Measurements from ENCODE around the gene TRAF1. TPM values are rescaled to one million over a fixed set of nuclear protein-coding genes. Genes with fewer than 3 reads are reported as not detected.

Gene TRAF1
- total and polyA plus RNA-seq, 4 donors = 0.38 to 2.6 (median 0.71) TPM

GRCh38 chr9:120863833-120864232, 62.8 kb downstream of the TRAF1 start:
- Histone ChIP-seq H3K4me1 (ENCODE audit: control insufficient read depth in 4 of 4, insufficient read depth in 4 of 4, low read length in 3 of 4) (peaks cover 0 to 5% (median 3%) of the 10 kb centered on the region in 4 donors), H3K9me3 (ENCODE audit: control insufficient read depth in 4 of 4, low read length in 3 of 4) (no peaks in the 10 kb centered on the region), H3K27ac (ENCODE audit: low read depth in 1 of 2, low read length in 2 of 2) (no peak overlapping the region), H3K4me3 (ENCODE audit: low read depth in 1 of 3, low read length in 3 of 3) (no peak overlapping the region), H3K36me3 (ENCODE audit: control insufficient read depth in 4 of 4, insufficient read depth in 3 of 4, low read depth in 1 of 4, low read length in 3 of 4) (peaks cover 0 to 11% (median 1%) of the 10 kb centered on the region in 4 donors), H3K9ac (ENCODE audit: low read depth in 1 of 2, low read length in 2 of 2) (no peak overlapping the region), H3K27me3 (ENCODE audit: control insufficient read depth in 4 of 4, insufficient read depth in 4 of 4, low read length in 3 of 4) (no peaks in the 10 kb centered on the region)
- DNase-seq (ENCODE audit: low spot score) = no peak
- WGBS = 99% methylated on average over 7 of the region's 7 CpGs
- TF ChIP-seq EGR1 (IDR thresholded peaks at IDR 0.05; ENCODE audit: low read depth in 2 of 2) (no peak), SP1 (IDR thresholded peaks at IDR 0.05) (no peak), JUND (IDR thresholded peaks at IDR 0.05) (no peak), CTCF (IDR thresholded peaks at IDR 0.05; ENCODE audit: low read depth, low read length, missing input control) (no peak), HNF4A (conservative IDR thresholded peaks at IDR 0.05) (no peak), GABPA (IDR thresholded peaks at IDR 0.05 in 1 of 2, conservative IDR thresholded peaks at IDR 0.05 in 1 of 2) (no peak), FOXA2 (IDR thresholded peaks at IDR 0.05) (no peak), NR2F2 (IDR thresholded peaks at IDR 0.05) (no peak), YY1 (IDR thresholded peaks at IDR 0.05) (no peak), HNF4G (IDR thresholded peaks at IDR 0.05) (no peak), RXRA (IDR thresholded peaks at IDR 0.05) (no peak)
- TF ChIP-seq, protein P1, sequence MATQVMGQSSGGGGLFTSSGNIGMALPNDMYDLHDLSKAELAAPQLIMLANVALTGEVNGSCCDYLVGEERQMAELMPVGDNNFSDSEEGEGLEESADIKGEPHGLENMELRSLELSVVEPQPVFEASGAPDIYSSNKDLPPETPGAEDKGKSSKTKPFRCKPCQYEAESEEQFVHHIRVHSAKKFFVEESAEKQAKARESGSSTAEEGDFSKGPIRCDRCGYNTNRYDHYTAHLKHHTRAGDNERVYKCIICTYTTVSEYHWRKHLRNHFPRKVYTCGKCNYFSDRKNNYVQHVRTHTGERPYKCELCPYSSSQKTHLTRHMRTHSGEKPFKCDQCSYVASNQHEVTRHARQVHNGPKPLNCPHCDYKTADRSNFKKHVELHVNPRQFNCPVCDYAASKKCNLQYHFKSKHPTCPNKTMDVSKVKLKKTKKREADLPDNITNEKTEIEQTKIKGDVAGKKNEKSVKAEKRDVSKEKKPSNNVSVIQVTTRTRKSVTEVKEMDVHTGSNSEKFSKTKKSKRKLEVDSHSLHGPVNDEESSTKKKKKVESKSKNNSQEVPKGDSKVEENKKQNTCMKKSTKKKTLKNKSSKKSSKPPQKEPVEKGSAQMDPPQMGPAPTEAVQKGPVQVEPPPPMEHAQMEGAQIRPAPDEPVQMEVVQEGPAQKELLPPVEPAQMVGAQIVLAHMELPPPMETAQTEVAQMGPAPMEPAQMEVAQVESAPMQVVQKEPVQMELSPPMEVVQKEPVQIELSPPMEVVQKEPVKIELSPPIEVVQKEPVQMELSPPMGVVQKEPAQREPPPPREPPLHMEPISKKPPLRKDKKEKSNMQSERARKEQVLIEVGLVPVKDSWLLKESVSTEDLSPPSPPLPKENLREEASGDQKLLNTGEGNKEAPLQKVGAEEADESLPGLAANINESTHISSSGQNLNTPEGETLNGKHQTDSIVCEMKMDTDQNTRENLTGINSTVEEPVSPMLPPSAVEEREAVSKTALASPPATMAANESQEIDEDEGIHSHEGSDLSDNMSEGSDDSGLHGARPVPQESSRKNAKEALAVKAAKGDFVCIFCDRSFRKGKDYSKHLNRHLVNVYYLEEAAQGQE (IDR thresholded peaks at IDR 0.05) = no peak

- Histone ChIP-seq H3K36me3 (ENCODE audit: control insufficient read depth in 4 of 4, insufficient read depth in 3 of 4, low read depth in 1 of 4, low read length in 3 of 4) (peaks cover 0 to 11% (median 2%) of the 10 kb centered on the region in 4 donors), H3K9me3 (ENCODE audit: control insufficient read depth in 4 of 4, low read length in 3 of 4) (no peaks in the 10 kb centered on the region)
- DNase-seq (ENCODE audit: low spot score) = no peak
Observed at GRCh38 chr9:120862452-120862851, 64.1 kb downstream of the TRAF1 start.

More at GRCh38 chr9:120862452-120862851, 64.1 kb downstream of the TRAF1 start:
- Histone ChIP-seq H3K4me3 (ENCODE audit: low read depth in 1 of 3, low read length in 3 of 3) (no peak overlapping the region), H3K9ac (ENCODE audit: low read depth in 1 of 2, low read length in 2 of 2) (no peak overlapping the region), H3K27me3 (ENCODE audit: control insufficient read depth in 4 of 4, insufficient read depth in 4 of 4, low read length in 3 of 4) (no peaks in the 10 kb centered on the region), H3K4me1 (ENCODE audit: control insufficient read depth in 4 of 4, insufficient read depth in 4 of 4, low read length in 3 of 4) (no peaks in the 10 kb centered on the region), H3K27ac (ENCODE audit: low read depth in 1 of 2, low read length in 2 of 2) (no peak overlapping the region)
- TF ChIP-seq, protein P1 (IDR thresholded peaks at IDR 0.05) = no peak
- TF ChIP-seq GABPA (IDR thresholded peaks at IDR 0.05 in 1 of 2, conservative IDR thresholded peaks at IDR 0.05 in 1 of 2) = no peak
- TF ChIP-seq RXRA (IDR thresholded peaks at IDR 0.05) = no peak
- no peak for TF ChIP-seq CTCF (IDR thresholded peaks at IDR 0.05; ENCODE audit: low read depth, low read length, missing input control)
- no peak for TF ChIP-seq ATF3 (IDR thresholded peaks at IDR 0.05)
- TF ChIP-seq TAF1 (conservative IDR thresholded peaks at IDR 0.05) = no peak
- 98% methylated on average over 12 of the region's 12 CpGs for WGBS

Measured in liver (tissue), 9 donors.